Heart left ventricle (tissue), 13 donors: ENCODE data around the gene SPTY2D1.

Source experiments
- POLR2A ChIP-seq, 2 donors: fragments of 450-650 bp; IDR thresholded peaks; one replicate each; pipeline ENCODE4 v1.6.1; 2017; ENCODE audit warnings: antibody characterized with exemption in 2 of 2, mild to moderate bottlenecking in 2 of 2, moderate library complexity in 2 of 2
- TF ChIP-seq, protein P1 (sequence below), 12 donors: fragments of 200-600 bp; sonication (generic) in 4 of 12; IDR thresholded peaks; one replicate each; pipeline versions ENCODE4 v1.5.0 to v1.8.0; 2018 to 2022; ENCODE audit warnings: antibody characterized with exemption in 12 of 12, mild to moderate bottlenecking in 5 of 12
- donor health status: ischemic (EF 13 %, LVEDD 7.1; RV severe dilation, severe dysfunction).
- donor health status: DM: no; HTN: yes; CAD: no.
- donor health status: DM: no; HTN: no; CAD: no.
- donor health status: ischemic (EF 25% LVEDD 6.9; RV normal size, moderate dysfunction).
- donor health status: ischemic (EF 25% LVEDD 5.7; RV mildly dilated, moderate dysfunction).
- donor health status: ischemic (EF 35%, LVEDD 5.7; RV mildly dilated, moderate dysfunction).
- donor health status: nonischemic (EF 11% LVEDD 7.7; RV severe dilation, severe dysfunction).
- donor health status: DM: yes; HTN: yes; CAD: no.
- donor health status: PGD.
- donor health status: ischemic (EF 29% LVEDD 5.4; RV normal size, mild dysfunction).
- donor health status: nonischemic (EF 23%, LVEDD 6.1; RV moderate dilation, normal function).

DNA sequence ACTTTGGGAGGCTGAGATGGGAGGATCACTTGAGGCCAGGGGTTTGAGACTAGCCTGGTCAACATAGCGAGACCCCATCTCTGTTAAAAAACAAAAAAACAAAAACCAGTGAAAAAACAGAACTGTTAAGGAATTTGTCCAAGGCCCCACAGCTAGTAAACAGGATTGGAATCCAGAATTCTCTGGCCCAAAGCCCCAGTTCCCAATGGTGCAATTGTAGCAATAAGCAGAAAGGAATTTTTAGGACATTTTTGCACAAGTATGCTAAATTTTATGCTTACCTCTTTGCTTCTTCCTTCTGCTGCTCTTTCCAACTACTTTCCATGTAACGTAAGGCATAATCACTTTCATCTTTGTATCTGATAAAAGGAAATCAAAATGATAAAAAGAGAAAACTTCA lies 22.9 kb downstream of the SPTY2D1 start:
- TF ChIP-seq, protein P1, sequence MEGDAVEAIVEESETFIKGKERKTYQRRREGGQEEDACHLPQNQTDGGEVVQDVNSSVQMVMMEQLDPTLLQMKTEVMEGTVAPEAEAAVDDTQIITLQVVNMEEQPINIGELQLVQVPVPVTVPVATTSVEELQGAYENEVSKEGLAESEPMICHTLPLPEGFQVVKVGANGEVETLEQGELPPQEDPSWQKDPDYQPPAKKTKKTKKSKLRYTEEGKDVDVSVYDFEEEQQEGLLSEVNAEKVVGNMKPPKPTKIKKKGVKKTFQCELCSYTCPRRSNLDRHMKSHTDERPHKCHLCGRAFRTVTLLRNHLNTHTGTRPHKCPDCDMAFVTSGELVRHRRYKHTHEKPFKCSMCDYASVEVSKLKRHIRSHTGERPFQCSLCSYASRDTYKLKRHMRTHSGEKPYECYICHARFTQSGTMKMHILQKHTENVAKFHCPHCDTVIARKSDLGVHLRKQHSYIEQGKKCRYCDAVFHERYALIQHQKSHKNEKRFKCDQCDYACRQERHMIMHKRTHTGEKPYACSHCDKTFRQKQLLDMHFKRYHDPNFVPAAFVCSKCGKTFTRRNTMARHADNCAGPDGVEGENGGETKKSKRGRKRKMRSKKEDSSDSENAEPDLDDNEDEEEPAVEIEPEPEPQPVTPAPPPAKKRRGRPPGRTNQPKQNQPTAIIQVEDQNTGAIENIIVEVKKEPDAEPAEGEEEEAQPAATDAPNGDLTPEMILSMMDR (IDR thresholded peaks at IDR 0.05) = no peak
- no peak for TF ChIP-seq POLR2A (IDR thresholded peaks at IDR 0.05)
